Right hindlimb (tissue), 1 donor: ENCODE data around the gene ADD3.
"Not testable (repeated sequence)": the region's sequence is repeated elsewhere in the genome, so short reads cannot be mapped to it uniquely, and the experiment has no call there.

Source experiments
- DNase-seq: peaks from one replicate; pipeline ENCODE4 v3.0.0-alpha.2; 2018

Gene ADD3

GRCh38 chr10:110036640-110037039 is 28.9 kb downstream of the ADD3 start:
- DNase-seq, result no peak

GRCh38 chr10:110039254-110039653 is 31.5 kb downstream of the ADD3 start:
- no peak for DNase-seq

GRCh38 chr10:110040108-110040507 is 32.3 kb downstream of the ADD3 start:
- no peak for DNase-seq

GRCh38 chr10:110040767-110041478 is 33.1 kb downstream of the ADD3 start:
- DNase-seq, result no peak

- DNase-seq, result no peak
Measured at GRCh38 chr10:110041479-110041829, 33.7 kb downstream of the ADD3 start.

- DNase-seq, result no peak
Measured at GRCh38 chr10:110042181-110042580, 34.4 kb downstream of the ADD3 start.

GRCh38 chr10:110042891-110043290 is 35.1 kb downstream of the ADD3 start:
- DNase-seq, result no peak

GRCh38 chr10:110044681-110045080 is 36.9 kb downstream of the ADD3 start:
- no peak for DNase-seq

GRCh38 chr10:110045772-110046171 is 38.0 kb downstream of the ADD3 start:
- no peak for DNase-seq

GRCh38 chr10:110048145-110048544 is 40.4 kb downstream of the ADD3 start:
- not testable (repeated sequence) for DNase-seq

GRCh38 chr10:110048781-110049180 is 41.0 kb downstream of the ADD3 start:
- DNase-seq, result no peak

GRCh38 chr10:110049889-110050591 is 42.3 kb downstream of the ADD3 start:
- DNase-seq, result not testable (repeated sequence)

- no peak for DNase-seq
Measured at GRCh38 chr10:110051487-110051886, 43.7 kb downstream of the ADD3 start.

- DNase-seq, result no peak
Measured at GRCh38 chr10:110052916-110053315, 45.1 kb downstream of the ADD3 start.

- no peak for DNase-seq
Measured at GRCh38 chr10:110056822-110057221, 49.0 kb downstream of the ADD3 start.

- DNase-seq, result no peak
Measured at GRCh38 chr10:110057456-110057855, 49.7 kb downstream of the ADD3 start.

- no peak for DNase-seq
Measured at GRCh38 chr10:110058212-110058611, 50.4 kb downstream of the ADD3 start.

GRCh38 chr10:110059925-110060324 is 52.1 kb downstream of the ADD3 start:
- no peak for DNase-seq

GRCh38 chr10:110061687-110062086 is 53.9 kb downstream of the ADD3 start:
- no peak for DNase-seq

- no peak for DNase-seq
Measured at GRCh38 chr10:110065269-110065668, 57.5 kb downstream of the ADD3 start.

GRCh38 chr10:110067960-110068770 is 60.4 kb downstream of the ADD3 start:
- no peak for DNase-seq

GRCh38 chr10:110068780-110069179 is 61.0 kb downstream of the ADD3 start:
- no peak for DNase-seq

GRCh38 chr10:110069502-110069982 is 61.8 kb downstream of the ADD3 start:
- no peak for DNase-seq

GRCh38 chr10:110073896-110074295 is 66.1 kb downstream of the ADD3 start:
- no peak for DNase-seq
